ENCODE measurements around the gene CRB1.
A peak's percentile ranks its signal among the peaks of the same experiment; 100 is the strongest.
"Not testable (repeated sequence)": the region's sequence is repeated elsewhere in the genome, so short reads cannot be mapped to it uniquely, and the experiment has no call there.

Gene CRB1

DNA sequence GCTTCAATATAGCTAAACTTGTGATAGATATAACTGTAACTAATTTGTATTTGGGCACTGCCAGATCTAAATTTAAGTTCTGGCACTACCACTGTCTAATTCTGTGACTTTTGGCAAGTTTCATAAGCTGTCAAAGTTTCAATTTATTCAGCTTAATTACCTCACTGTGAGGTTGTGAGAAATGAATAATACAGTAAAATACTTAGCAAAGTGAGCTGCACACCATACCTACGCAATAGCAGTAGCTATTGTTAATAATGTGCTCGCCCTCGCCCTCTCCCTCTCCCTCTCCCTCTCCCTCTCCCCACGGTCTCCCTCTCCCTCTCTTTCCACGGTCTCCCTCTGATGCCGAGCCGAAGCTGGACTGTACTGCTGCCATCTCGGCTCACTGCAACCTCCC, 136.7 kb downstream of the CRB1 start:
- H3K4me1 ChIP-seq (ENCODE audit: control extremely low read depth in 1 of 4, control insufficient read depth in 4 of 4, insufficient read depth in 4 of 4, low read length in 3 of 4); POLR2A ChIA-PET; H3K36me3 ChIP-seq (ENCODE audit: control insufficient read depth in 4 of 4, insufficient read depth in 4 of 4, low read length in 3 of 4); H3K4me3 ChIP-seq (ENCODE audit: control insufficient read depth in 1 of 7, extremely low read depth in 1 of 7, insufficient read depth in 4 of 7, low read depth in 2 of 7, low read length in 6 of 7); H3K27me3 ChIP-seq (replicated peaks in 2 of 5; ENCODE audit: control insufficient read depth in 4 of 5, insufficient read depth in 5 of 5, low read length in 4 of 5); DNase-seq; H3K9me3 ChIP-seq (ENCODE audit: control extremely low read depth in 1 of 5, control insufficient read depth in 4 of 5, insufficient read depth in 2 of 5, low read depth in 1 of 5, low read length in 4 of 5); H3K27ac ChIP-seq (ENCODE audit: insufficient read depth in 1 of 2, low read depth in 1 of 2, low read length in 2 of 2, poor library complexity in 1 of 2, severe bottlenecking in 2 of 2): not testable (repeated sequence)
- CTCF ChIA-PET: interaction anchor here (2.2 kb wide), 1 partner anchor 13 kb away, joined by 10 read pairs; no protein-coding TSS in a partner anchor
- no CpG with 5 or more reads among the region's 8 CpGs for WGBS (ENCODE audit: insufficient coverage)

GRCh38 chr1:197405614-197406013, 137.6 kb downstream of the CRB1 start:
- H3K36me3 ChIP-seq (ENCODE audit: control insufficient read depth in 4 of 4, insufficient read depth in 4 of 4, low read length in 3 of 4); H3K4me1 ChIP-seq (ENCODE audit: control extremely low read depth in 1 of 4, control insufficient read depth in 4 of 4, insufficient read depth in 4 of 4, low read length in 3 of 4); POLR2A ChIA-PET; H3K4me3 ChIP-seq (ENCODE audit: control insufficient read depth in 1 of 7, extremely low read depth in 1 of 7, insufficient read depth in 4 of 7, low read depth in 2 of 7, low read length in 6 of 7); H3K9me3 ChIP-seq (ENCODE audit: control extremely low read depth in 1 of 5, control insufficient read depth in 4 of 5, insufficient read depth in 2 of 5, low read depth in 1 of 5, low read length in 4 of 5); CTCF ChIA-PET; H3K27me3 ChIP-seq (replicated peaks in 2 of 5; ENCODE audit: control insufficient read depth in 4 of 5, insufficient read depth in 5 of 5, low read length in 4 of 5); H3K27ac ChIP-seq (ENCODE audit: insufficient read depth in 1 of 2, low read depth in 1 of 2, low read length in 2 of 2, poor library complexity in 1 of 2, severe bottlenecking in 2 of 2); DNase-seq: not testable (repeated sequence)
- WGBS (ENCODE audit: insufficient coverage): no CpG with 5 or more reads among the region's 28 CpGs

GRCh38 chr1:197413564-197413963, 145.5 kb downstream of the CRB1 start:
- CTCF ChIA-PET: no interaction called here
- no peak overlapping the region for H3K27ac ChIP-seq (ENCODE audit: insufficient read depth in 1 of 2, low read depth in 1 of 2, low read length in 2 of 2, poor library complexity in 1 of 2, severe bottlenecking in 2 of 2)
- H3K4me3 ChIP-seq (ENCODE audit: control insufficient read depth in 1 of 7, extremely low read depth in 1 of 7, insufficient read depth in 4 of 7, low read depth in 2 of 7, low read length in 6 of 7): no peak overlapping the region
- no peaks in the 10 kb centered on the region for H3K9me3 ChIP-seq (ENCODE audit: control extremely low read depth in 1 of 5, control insufficient read depth in 4 of 5, insufficient read depth in 2 of 5, low read depth in 1 of 5, low read length in 4 of 5)
- no peaks in the 10 kb centered on the region for H3K27me3 ChIP-seq (replicated peaks in 2 of 5; ENCODE audit: control insufficient read depth in 4 of 5, insufficient read depth in 5 of 5, low read length in 4 of 5)
- no peak for DNase-seq
- 100% methylated on average over 2 of the region's 2 CpGs for WGBS (ENCODE audit: insufficient coverage)
- POLR2A ChIA-PET: no interaction called here
- peaks cover 0 to 2% (median 0%) of the 10 kb centered on the region in 4 experiments for H3K4me1 ChIP-seq (ENCODE audit: control extremely low read depth in 1 of 4, control insufficient read depth in 4 of 4, insufficient read depth in 4 of 4, low read length in 3 of 4)
- no peaks in the 10 kb centered on the region for H3K36me3 ChIP-seq (ENCODE audit: control insufficient read depth in 4 of 4, insufficient read depth in 4 of 4, low read length in 3 of 4)

DNA sequence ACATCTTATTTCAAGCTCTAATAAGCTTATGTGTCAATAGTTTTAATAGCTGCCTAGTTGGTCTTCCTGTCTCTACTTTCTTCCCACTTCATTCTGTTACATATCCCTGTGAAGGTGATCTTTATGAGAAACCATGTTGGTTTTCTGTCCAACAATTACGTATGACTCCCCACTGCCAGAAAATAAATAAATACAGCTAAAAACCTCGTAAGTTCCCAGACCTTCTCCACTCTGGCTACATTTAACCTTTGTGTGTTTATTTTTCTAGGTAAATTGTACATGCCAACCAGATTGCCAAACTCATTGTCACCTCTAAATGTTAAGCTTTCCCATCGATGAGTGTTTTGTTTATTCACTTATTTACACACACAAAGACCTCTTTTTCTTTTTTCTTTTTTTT, 147.2 kb downstream of the CRB1 start:
- no peak overlapping the region for H3K4me3 ChIP-seq (ENCODE audit: control insufficient read depth in 1 of 7, extremely low read depth in 1 of 7, insufficient read depth in 4 of 7, low read depth in 2 of 7, low read length in 6 of 7)
- H3K4me1 ChIP-seq (ENCODE audit: control extremely low read depth in 1 of 4, control insufficient read depth in 4 of 4, insufficient read depth in 4 of 4, low read length in 3 of 4): no peaks in the 10 kb centered on the region
- no peak for DNase-seq
- ChIA-PET CTCF (interaction anchor here (0.7 kb wide), 1 partner anchor 15 kb away, joined by 3 read pairs; no protein-coding TSS in a partner anchor), POLR2A (no interaction called here)
- no CpG with 5 or more reads among the region's 3 CpGs for WGBS (ENCODE audit: insufficient coverage)
- no peaks in the 10 kb centered on the region for H3K36me3 ChIP-seq (ENCODE audit: control insufficient read depth in 4 of 4, insufficient read depth in 4 of 4, low read length in 3 of 4)
- no peaks in the 10 kb centered on the region for H3K9me3 ChIP-seq (ENCODE audit: control extremely low read depth in 1 of 5, control insufficient read depth in 4 of 5, insufficient read depth in 2 of 5, low read depth in 1 of 5, low read length in 4 of 5)
- no peak overlapping the region for H3K27ac ChIP-seq (ENCODE audit: insufficient read depth in 1 of 2, low read depth in 1 of 2, low read length in 2 of 2, poor library complexity in 1 of 2, severe bottlenecking in 2 of 2)
- no peaks in the 10 kb centered on the region for H3K27me3 ChIP-seq (replicated peaks in 2 of 5; ENCODE audit: control insufficient read depth in 4 of 5, insufficient read depth in 5 of 5, low read length in 4 of 5)

GRCh38 chr1:197418693-197419092, 150.6 kb downstream of the CRB1 start:
- Histone ChIP-seq H3K36me3 (ENCODE audit: control insufficient read depth in 4 of 4, insufficient read depth in 4 of 4, low read length in 3 of 4) (no peaks in the 10 kb centered on the region), H3K9me3 (ENCODE audit: control extremely low read depth in 1 of 5, control insufficient read depth in 4 of 5, insufficient read depth in 2 of 5, low read depth in 1 of 5, low read length in 4 of 5) (no peaks in the 10 kb centered on the region), H3K4me3 (ENCODE audit: control insufficient read depth in 1 of 7, extremely low read depth in 1 of 7, insufficient read depth in 4 of 7, low read depth in 2 of 7, low read length in 6 of 7) (no peak overlapping the region), H3K4me1 (ENCODE audit: control extremely low read depth in 1 of 4, control insufficient read depth in 4 of 4, insufficient read depth in 4 of 4, low read length in 3 of 4) (no peaks in the 10 kb centered on the region), H3K27ac (ENCODE audit: insufficient read depth in 1 of 2, low read depth in 1 of 2, low read length in 2 of 2, poor library complexity in 1 of 2, severe bottlenecking in 2 of 2) (no peak overlapping the region), H3K27me3 (replicated peaks in 2 of 5; ENCODE audit: control insufficient read depth in 4 of 5, insufficient read depth in 5 of 5, low read length in 4 of 5) (no peaks in the 10 kb centered on the region)
- no peak for DNase-seq
- ChIA-PET POLR2A (interaction anchor here (0.5 kb wide), 1 partner anchor 1718 kb away, joined by 3 read pairs; no protein-coding TSS in a partner anchor), CTCF (no interaction called here)
- no CpG with 5 or more reads among the region's 1 CpG for WGBS (ENCODE audit: insufficient coverage)

- Histone ChIP-seq H3K36me3 (ENCODE audit: control insufficient read depth in 4 of 4, insufficient read depth in 4 of 4, low read length in 3 of 4) (no peaks in the 10 kb centered on the region), H3K9me3 (ENCODE audit: control extremely low read depth in 1 of 5, control insufficient read depth in 4 of 5, insufficient read depth in 2 of 5, low read depth in 1 of 5, low read length in 4 of 5) (no peaks in the 10 kb centered on the region), H3K4me3 (ENCODE audit: control insufficient read depth in 1 of 7, extremely low read depth in 1 of 7, insufficient read depth in 4 of 7, low read depth in 2 of 7, low read length in 6 of 7) (no peak overlapping the region), H3K4me1 (ENCODE audit: control extremely low read depth in 1 of 4, control insufficient read depth in 4 of 4, insufficient read depth in 4 of 4, low read length in 3 of 4) (no peaks in the 10 kb centered on the region), H3K27ac (ENCODE audit: insufficient read depth in 1 of 2, low read depth in 1 of 2, low read length in 2 of 2, poor library complexity in 1 of 2, severe bottlenecking in 2 of 2) (no peak overlapping the region), H3K27me3 (replicated peaks in 2 of 5; ENCODE audit: control insufficient read depth in 4 of 5, insufficient read depth in 5 of 5, low read length in 4 of 5) (no peaks in the 10 kb centered on the region)
- no CpG with 5 or more reads among the region's 1 CpG for WGBS (ENCODE audit: insufficient coverage)
- CTCF ChIA-PET: no interaction called here
- DNase-seq: no peak
- POLR2A ChIA-PET: no interaction called here
Observed at GRCh38 chr1:197422993-197423392, 154.9 kb downstream of the CRB1 start.

GRCh38 chr1:197424380-197424779, 156.3 kb downstream of the CRB1 start:
- Histone ChIP-seq H3K9me3 (ENCODE audit: control extremely low read depth in 1 of 5, control insufficient read depth in 4 of 5, insufficient read depth in 2 of 5, low read depth in 1 of 5, low read length in 4 of 5) (no peaks in the 10 kb centered on the region), H3K27ac (ENCODE audit: insufficient read depth in 1 of 2, low read depth in 1 of 2, low read length in 2 of 2, poor library complexity in 1 of 2, severe bottlenecking in 2 of 2) (no peak overlapping the region), H3K4me1 (ENCODE audit: control extremely low read depth in 1 of 4, control insufficient read depth in 4 of 4, insufficient read depth in 4 of 4, low read length in 3 of 4) (no peaks in the 10 kb centered on the region), H3K4me3 (ENCODE audit: control insufficient read depth in 1 of 7, extremely low read depth in 1 of 7, insufficient read depth in 4 of 7, low read depth in 2 of 7, low read length in 6 of 7) (no peak overlapping the region), H3K36me3 (ENCODE audit: control insufficient read depth in 4 of 4, insufficient read depth in 4 of 4, low read length in 3 of 4) (no peaks in the 10 kb centered on the region), H3K27me3 (replicated peaks in 2 of 5; ENCODE audit: control insufficient read depth in 4 of 5, insufficient read depth in 5 of 5, low read length in 4 of 5) (no peaks in the 10 kb centered on the region)
- ChIA-PET POLR2A (no interaction called here), CTCF (no interaction called here)
- peak in 1 of 3 donors; percentile 7 for DNase-seq
- 93% methylated on average over 2 of the region's 6 CpGs for WGBS (ENCODE audit: insufficient coverage)
